Eye (tissue), 1 donor: ENCODE results near the gene CA10.
A peak's percentile ranks its signal among the peaks of the same experiment; 100 is the strongest.

Source experiments
- DNase-seq: peaks from one replicate; pipeline ENCODE4 v3.0.0-alpha.2; 2015

CA10 gene

GRCh38 chr17:51668963-51669246 is 489.6 kb downstream of the CA10 start:
- DNase-seq = no peak

DNA sequence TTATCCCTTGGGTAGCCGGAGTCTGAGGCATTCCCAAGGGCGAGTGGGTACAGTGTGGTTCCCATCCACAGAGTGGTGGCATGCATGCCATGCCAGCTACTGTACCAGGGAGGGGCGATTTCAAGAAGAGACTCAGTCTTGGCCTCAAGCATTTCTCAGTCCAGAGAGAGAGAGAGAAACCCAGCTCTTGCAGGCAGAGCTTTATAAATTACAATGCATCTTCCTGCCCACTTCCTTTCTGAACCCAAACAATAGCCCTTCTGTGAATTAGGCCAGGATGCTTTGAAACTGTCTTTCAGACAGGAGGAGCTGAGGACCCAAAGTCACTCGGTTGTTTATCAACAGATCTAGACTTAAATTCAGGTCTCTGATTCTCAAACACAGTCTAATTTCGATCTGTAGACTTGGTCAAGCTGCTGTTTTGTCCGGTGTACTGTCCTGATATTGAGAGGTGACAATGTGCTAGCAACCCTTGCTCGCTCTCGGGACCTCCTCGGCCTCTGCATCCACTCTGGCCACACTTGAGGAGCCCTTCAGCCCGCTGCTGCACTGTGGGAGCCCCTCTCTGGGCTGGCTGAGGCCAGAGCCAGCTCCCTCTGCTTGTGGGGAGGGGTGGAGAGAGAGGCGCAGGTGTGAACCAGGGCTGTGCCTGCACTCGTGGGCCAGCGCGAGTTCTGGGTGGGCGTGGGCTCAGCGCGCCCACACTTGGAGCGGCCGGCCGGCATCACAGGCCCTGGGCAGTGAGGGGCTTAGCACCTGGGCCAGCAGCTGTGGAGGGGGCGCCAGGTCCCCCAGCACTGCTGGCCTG is 490.2 kb downstream of the CA10 start:
- DNase-seq = no peak

DNA sequence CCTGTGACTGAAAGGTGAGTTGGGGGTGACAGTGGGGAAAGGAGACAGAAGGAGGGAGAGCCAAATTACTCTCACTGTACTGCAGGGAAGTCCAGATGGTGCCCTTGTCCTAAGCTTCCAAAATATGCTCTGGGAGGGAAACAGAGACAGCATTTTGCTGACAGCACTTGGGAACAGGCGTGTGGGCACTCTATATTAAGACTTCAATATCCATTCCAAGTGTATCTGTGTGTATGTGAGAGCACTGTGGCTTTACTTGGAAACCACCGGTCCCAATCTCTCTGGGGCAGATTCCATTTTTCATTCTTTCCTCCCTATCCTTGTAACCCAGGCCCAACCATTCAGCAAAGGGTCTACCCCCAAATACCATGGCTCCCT is 490.8 kb downstream of the CA10 start:
- DNase-seq = no peak

GRCh38 chr17:51666971-51667705 is 491.4 kb downstream of the CA10 start:
- no peak for DNase-seq

DNA sequence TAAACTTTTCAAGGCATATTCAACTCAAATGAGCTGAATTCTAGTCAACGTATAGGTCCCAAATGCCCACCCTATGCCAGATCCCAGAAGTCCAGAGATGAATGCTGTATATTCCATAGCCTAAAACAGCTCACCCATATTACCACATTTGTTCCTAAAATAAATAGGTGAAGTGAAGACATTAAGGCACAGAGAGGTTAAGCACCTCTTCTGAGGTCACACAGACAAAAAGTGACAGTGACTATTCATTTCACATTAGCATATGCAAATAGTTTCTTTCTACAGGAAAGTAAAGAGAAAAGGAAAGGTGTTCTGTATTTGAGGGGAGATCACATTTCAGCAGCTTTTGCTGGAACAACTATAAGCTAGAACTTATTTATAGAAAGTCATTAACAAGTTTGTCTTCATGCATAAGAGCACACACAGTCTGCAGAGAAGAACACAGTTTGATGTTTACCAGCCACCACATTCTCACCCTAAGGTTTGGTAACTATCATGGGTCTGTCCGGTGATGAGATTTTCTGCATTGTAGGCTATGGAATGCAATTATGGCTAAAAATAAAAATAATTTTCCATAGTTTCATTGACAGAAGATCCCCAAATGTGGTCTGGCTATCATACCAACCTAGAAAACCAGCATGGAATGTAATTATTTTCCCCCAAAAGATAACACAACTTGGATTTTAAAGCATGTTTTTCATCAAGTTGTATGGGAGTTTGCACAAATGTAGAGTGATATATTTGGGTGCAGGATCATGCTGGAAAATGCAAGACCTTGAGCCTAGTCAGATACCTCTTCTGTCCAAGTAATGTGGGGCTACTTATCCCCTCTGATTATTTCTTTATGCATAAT is 496.1 kb downstream of the CA10 start:
- no peak for DNase-seq

GRCh38 chr17:51661403-51661802 is 497.1 kb downstream of the CA10 start:
- no peak for DNase-seq

DNA sequence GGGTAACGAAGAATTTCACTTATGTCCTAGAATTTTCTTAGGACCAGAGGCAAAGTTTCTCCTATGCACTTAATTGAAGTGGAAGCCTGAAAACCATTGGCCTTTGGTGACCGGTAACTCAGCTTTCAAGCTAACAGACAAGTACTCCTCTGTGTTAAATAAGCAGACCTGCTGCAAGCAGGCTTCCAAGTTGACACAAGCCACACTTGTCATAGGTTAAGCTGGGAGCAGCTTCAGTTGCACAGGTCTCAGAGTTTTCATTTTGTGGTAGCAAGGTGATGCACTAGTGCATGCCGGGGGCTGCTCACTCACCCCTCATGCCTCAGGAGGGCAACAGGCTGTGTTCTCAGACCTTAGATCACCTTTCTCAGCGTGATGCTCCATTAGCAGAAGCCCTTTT is 498.2 kb downstream of the CA10 start:
- DNase-seq = no peak

- no peak for DNase-seq
Measured at GRCh38 chr17:51657224-51657623, 501.3 kb downstream of the CA10 start.

GRCh38 chr17:51653878-51654277 is 504.6 kb downstream of the CA10 start:
- DNase-seq = peak; percentile 12

- no peak for DNase-seq
Measured at GRCh38 chr17:51652529-51652928, 506.0 kb downstream of the CA10 start.

- DNase-seq = no peak
Measured at GRCh38 chr17:51651513-51652298, 506.8 kb downstream of the CA10 start.

DNA sequence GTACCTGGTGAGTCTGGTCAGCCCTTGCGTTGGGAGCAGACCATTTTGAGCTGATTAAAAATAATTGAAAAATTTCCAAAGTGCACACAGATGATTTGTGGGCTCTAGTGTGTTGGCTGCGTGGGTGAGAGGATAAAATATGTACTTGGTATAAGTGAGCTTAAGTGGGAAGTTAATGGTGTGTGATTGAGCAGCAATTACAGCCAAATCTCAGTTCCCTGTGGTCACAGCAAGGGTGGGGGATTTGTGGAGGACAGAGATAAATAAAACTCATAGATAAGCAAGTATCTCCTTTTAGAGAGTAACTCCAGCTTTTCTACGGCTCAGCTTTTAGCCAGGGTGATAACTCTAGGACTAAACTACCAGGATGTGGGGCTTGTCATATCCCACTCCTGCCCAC is 507.7 kb downstream of the CA10 start:
- DNase-seq = no peak

GRCh38 chr17:51650202-51650601 is 508.3 kb downstream of the CA10 start:
- no peak for DNase-seq

DNA sequence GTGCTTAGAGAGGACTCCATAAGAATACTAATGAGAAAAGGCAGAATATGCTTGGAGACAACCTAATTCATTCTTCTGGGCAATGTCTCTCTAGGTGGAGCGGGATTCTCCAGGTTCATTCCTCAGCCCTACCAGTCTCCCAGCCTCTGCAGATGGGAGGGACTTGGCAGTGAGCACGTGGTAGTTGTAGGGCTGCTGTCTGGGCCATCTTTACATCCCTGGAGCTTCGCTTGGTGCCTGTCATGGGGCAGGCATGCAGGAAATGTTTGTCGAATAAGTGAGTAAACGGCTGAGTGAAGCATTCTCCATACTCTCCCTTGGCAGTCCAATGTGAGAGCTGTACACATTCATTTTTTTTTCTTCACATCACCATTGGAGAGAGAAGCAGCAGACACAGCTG is 510.7 kb downstream of the CA10 start:
- no peak for DNase-seq

DNA sequence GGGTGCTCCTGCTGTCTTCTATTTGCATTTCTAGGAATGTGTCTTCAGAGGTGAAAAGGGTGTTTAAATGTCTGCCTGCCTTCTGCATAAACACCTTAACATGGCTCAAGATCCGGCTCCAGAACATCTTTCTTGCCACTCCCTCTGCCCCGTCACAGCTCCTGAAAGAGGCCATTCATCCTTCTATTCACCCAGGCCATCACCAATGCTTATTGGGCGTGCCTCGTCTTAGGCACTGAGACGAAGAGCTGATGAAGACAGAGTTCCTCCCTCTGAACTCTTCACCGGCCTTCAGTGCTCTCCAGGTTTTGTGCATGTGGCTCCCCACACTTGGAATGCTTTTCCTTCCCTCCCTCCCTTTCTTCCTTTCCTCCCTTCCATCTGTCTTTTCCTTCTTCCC is 511.4 kb downstream of the CA10 start:
- no peak for DNase-seq

DNA sequence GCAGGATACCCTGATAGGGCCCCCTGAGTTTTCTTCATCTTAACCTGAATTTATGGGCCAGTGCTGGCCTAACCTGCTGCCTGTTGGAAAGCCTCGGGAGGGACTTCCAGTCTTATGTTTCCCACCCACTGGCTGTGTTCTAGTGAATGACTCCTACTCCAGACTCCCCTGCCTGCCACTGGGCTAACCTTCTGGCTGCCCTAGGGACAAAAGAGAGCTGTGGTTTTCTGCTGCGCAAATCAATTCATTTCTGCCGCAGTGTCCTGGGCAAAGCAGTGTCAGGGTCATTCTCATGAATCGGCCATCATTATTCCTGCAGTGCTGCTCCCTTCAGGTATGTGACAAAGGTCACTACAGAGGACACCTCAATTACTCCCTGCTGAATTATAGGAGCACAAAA is 512.0 kb downstream of the CA10 start:
- no peak for DNase-seq

DNA sequence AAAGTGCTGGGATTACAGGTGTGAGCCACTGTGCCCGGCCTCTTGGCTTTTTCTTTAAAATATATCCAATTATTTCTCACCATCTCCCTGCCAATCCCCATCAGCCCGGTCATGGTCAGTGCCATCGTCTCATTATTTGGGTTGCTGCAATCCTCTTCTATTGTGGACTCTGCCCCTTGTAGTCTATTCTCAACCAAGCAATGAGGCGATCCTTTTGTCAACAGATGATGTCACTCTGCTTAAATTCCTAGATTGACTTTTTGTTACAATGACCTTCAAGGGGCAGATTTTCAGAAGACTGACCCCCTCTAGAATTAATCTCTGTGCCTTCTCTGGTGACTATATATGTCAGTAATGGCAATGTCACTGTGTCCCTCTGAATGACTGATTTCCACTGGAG is 513.5 kb downstream of the CA10 start:
- no peak for DNase-seq

DNA sequence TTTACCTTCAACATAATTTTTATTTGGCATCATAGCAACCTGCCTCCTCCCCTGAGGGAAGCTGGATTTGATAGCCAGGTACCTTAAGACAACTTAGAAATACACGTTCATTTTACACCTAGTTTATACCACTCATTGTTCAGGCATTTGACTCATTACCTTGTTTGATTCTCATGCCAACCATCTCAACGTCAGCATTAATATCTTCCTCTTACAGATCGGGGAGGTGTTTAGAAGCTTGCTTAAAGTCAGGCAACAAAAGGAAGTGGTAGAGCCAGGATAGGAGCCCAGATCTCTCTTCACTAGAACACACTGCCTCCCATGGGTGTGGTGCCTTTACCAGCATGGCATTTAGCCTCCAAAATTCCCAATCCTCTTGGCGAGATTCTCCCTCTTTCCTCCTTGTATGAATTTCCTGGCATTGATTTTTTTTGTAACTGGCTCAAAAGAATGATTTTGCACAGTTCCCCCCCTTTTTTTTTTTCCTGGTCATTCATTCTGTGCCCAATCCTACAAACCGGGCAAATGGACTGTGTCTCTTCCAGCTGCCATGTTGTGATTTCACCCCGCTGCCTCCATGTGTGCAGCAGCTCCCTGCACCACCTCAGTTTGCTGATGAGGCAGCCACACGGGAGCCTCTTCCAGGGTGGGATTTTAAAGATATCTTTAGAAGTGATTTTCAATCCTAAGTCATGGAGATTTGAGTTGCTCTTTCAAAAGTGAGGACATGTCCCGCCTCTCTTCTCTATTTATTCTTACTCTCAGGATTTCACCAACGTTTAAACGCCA is 514.6 kb downstream of the CA10 start:
- DNase-seq = no peak

GRCh38 chr17:51642029-51642428 is 516.5 kb downstream of the CA10 start:
- no peak for DNase-seq

GRCh38 chr17:51640108-51640622 is 518.3 kb downstream of the CA10 start:
- DNase-seq = no peak

GRCh38 chr17:51638971-51639370 is 519.5 kb downstream of the CA10 start:
- peak; percentile 11 for DNase-seq

DNA sequence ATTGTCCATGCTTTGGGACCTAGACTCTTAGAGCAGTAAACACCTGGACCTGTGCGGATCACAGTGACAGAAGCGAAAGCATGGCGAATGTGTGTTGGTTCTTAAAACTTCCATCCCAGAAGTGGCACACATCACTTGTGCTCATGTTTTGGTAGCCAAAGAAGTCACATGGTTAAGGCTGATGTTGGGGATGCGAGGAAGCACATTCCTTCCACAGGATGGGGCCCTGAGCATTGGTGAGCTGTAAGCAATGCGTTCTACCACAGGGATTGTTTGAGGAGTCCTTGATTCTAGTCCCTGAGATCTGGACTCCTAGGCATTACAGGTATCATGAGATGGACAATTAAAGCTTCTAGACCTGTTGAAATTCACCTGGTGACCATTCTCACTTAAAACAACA is 522.2 kb downstream of the CA10 start:
- no peak for DNase-seq
